Activated CD8-positive, alpha-beta T cell treated with anti-CD3 and anti-CD28 coated beads, Interleukin-2, amount 10 ng/mL, durations not matched to agents 7 days and 5 days (primary cell): Measurements from ENCODE around the gene RPS10. TPM values are rescaled to one million over a fixed set of nuclear protein-coding genes. Genes with fewer than 3 reads are reported as not detected.

Experiments
- ATAC-seq: fragments of 150-1000 bp; cut with Tn5 transposase; one replicate; pipeline ENCODE4 v1.10.0; 2021; ENCODE audit warnings: moderate library complexity
- CTCF ChIA-PET: fragments of 350-600 bp; sonication (Branson Sonifier 250); formaldehyde crosslinking; loops from one replicate; lab custom pipeline; 2021; ENCODE audit warnings: antibody characterized with exemption; lab: Charles Lee
- POLR2A ChIA-PET: fragments of 350-600 bp; sonication (Branson Sonifier 250); formaldehyde crosslinking; loops from one replicate; lab custom pipeline; 2021; ENCODE audit warnings: antibody characterized with exemption; lab: Charles Lee
- DNase-seq: peaks from one replicate; pipeline ENCODE4 v3.0.0-alpha.2; 2020
- H3K27ac Mint-ChIP-seq: one replicate; pipeline ENCODE4 v1.8.0; 2021; ENCODE audit warnings: mild to moderate bottlenecking, mixed read lengths
- H3K27me3 Mint-ChIP-seq: one replicate; pipeline ENCODE4 v1.8.0; 2021; ENCODE audit warnings: low read depth, mixed read lengths
- H3K36me3 Mint-ChIP-seq: one replicate; pipeline ENCODE4 v1.8.0; 2021; ENCODE audit warnings: low read depth, mixed read lengths
- H3K4me1 Mint-ChIP-seq: one replicate; pipeline ENCODE4 v1.8.0; 2021; ENCODE audit warnings: low read depth, mixed read lengths
- H3K4me3 Mint-ChIP-seq: one replicate; pipeline ENCODE4 v1.8.0; 2021; ENCODE audit warnings: mild to moderate bottlenecking, mixed read lengths
- H3K9me3 Mint-ChIP-seq: one replicate; pipeline ENCODE4 v1.8.0; 2022; ENCODE audit warnings: mixed read lengths; ENCODE audit not compliant: insufficient read depth
- total RNA-seq, 2 experiments: library from RNA; stranded (reverse); gene quantifications; one replicate each; pipeline ENCODE4 v1.2.3, GENCODE V29; 2021

RPS10 gene
- total RNA-seq, result 1,000 to 10,000 TPM; 1,272 to 1,289 TPM

DNA sequence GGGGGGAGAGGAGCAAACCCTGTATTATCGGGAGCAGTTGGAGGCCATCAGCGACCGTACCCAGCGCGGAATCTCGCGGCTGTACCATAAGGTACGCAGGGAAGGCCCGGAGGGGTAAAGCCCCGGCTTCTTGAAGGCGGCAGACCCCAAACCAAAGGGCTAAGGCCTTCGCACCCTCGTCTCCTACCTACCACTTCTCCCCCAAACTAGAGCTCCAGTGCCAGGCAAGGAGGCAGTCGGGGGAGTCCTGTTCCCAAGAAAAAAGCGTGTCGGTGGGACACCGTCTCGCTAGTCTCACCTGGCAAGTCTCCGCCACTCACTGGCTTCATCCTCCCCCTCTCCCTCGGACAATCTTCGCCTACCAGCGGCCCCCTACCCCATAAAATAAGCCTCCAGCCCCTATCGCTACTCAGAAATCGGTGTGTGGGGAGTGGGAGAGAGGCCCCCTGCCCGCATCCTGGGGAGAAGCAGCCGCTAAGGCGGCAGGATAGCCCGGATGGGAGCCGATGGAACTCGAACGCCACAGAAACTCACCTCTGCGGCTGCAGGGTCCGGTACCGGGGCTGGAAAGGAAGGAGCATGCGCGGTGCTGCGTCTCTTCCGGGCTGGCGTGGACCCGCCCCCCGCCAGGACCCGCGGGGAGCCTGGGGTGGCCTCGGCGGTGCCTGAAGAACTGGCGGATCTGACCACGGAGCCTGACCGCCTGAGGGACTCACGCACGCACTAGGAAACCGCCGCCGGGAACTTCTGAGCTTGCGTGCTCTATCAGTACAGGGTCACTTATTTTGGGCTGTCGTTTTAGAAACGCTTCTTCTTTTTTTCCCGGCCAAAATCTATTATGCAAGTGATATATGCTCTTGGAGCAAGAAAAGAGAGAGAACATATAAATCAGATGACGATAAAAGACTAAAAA is at the start of gene RPS10:
Gene RPS10, minus strand, starts transcription at position 572 of the 913 bp plus-strand sequence. CDS start 848 bp downstream, outside the sequence.
- peak within 1 kb of the TSS; percentile 98 for H3K27ac Mint-ChIP-seq
- peaks cover 43% of the 10 kb centered on the region for H3K36me3 Mint-ChIP-seq
- ATAC-seq (peak; percentile 95), DNase-seq (peak; percentile 91)
- H3K4me3 Mint-ChIP-seq, result peak within 1 kb of the TSS; percentile 99
- ChIA-PET POLR2A (interaction anchor here (0.6 to 2.7 kb wide), 16 partner anchors 11 to 637 kb away, joined by 3 to 16 read pairs (median 4); partner anchors contain the start of genes BLTP3A, HMGA1, LEMD2 and SMIM29), CTCF (interaction anchor here (1.0 to 6.4 kb wide), 6 partner anchors 10 to 270 kb away, joined by 3 to 39 read pairs (median 4); partner anchors contain the start of gene SMIM29)
- no peaks in the 10 kb centered on the region for H3K9me3 Mint-ChIP-seq
- H3K4me1 Mint-ChIP-seq, result peaks cover 35% of the 10 kb centered on the region
- H3K27me3 Mint-ChIP-seq, result peaks cover 8% of the 10 kb centered on the region

DNA sequence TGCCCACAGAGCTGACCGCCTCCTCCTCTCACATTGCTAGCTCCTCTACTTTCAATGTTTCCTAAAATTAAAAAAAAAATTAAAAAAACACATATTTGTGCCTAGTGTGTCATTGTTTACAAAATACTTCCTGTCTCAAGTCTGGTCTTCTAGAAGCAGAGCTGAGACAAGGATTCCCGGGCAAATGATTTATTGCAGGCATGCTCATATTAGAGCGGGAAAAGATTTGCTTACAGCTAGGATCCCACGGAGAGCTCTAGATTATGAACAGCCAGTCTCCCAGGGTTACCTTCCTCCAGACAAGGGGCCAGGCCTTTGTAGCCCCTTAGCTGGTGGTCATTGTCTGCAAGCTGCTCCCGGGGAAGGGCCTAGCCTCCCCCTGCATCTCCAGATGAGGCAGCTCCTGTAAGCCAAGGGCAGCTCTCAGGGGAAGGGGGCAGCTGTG is 49.4 kb upstream of the RPS10 start:
- ChIA-PET POLR2A (no interaction called here), CTCF (interaction anchor here (1.0 to 1.7 kb wide), 3 partner anchors 16 to 226 kb away, joined by 3 to 7 read pairs (median 5); no protein-coding TSS in a partner anchor)
- Mint-ChIP-seq H3K36me3 (no peaks in the 10 kb centered on the region), H3K27ac (no peak overlapping the region), H3K4me3 (no peak overlapping the region), H3K4me1 (no peaks in the 10 kb centered on the region), H3K27me3 (peaks cover 3% of the 10 kb centered on the region), H3K9me3 (peaks cover 3% of the 10 kb centered on the region)
- DNase-seq (no peak), ATAC-seq (no peak)

DNA sequence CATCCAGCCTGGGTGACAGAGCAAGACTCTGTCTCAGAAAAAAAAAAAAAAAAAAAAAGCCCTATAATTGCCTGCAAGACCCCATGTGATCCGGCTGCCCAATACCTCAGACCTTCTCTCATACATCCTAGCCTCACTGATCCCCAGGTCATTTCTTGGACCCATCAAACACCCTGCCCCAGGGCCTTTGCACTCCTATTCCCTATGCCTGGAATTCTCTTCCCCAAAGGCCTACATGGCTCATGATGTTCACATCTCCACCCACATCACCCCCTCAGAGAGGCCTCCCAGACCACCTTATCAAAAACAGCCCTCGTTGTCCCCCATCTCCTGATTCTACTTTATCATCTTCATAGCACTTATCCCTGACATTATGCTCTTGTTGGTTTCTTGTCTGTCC is 48.9 kb upstream of the RPS10 start:
- Mint-ChIP-seq H3K27ac (no peak overlapping the region), H3K36me3 (no peaks in the 10 kb centered on the region), H3K4me1 (no peaks in the 10 kb centered on the region), H3K9me3 (peaks cover 3% of the 10 kb centered on the region), H3K4me3 (no peak overlapping the region), H3K27me3 (peaks cover 3% of the 10 kb centered on the region)
- ATAC-seq (no peak), DNase-seq (no peak)
- CTCF ChIA-PET, result interaction anchor here (0.6 to 1.7 kb wide), 2 partner anchors 15 to 135 kb away, joined by 3 to 7 read pairs; no protein-coding TSS in a partner anchor
- POLR2A ChIA-PET, result no interaction called here

DNA sequence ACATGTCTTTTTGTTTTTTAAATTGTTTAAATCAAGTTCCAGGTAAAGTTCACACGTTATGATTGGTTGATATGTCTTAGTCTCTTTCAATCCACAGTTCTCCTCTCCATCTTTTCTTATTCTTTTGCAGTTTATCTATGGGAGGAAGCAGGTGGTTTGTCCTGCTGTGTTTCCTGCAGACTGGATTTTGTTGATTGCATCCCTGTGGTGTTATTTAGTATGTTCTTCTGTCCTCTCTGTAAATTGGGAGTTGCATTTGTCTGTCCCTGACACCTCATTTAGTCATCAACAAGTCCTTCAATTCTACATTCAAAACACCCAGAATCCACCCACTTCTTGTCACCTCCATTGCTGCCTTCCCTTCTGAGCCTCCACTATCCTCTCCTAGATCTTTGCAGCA is 48.1 kb upstream of the RPS10 start:
- Mint-ChIP-seq H3K27me3 (peaks cover 3% of the 10 kb centered on the region), H3K4me1 (no peaks in the 10 kb centered on the region), H3K9me3 (peaks cover 3% of the 10 kb centered on the region), H3K36me3 (no peaks in the 10 kb centered on the region), H3K4me3 (no peak overlapping the region), H3K27ac (no peak overlapping the region)
- ChIA-PET CTCF (interaction anchor here (0.6 to 1.7 kb wide), 2 partner anchors 14 to 134 kb away, joined by 3 to 7 read pairs; no protein-coding TSS in a partner anchor), POLR2A (no interaction called here)
- DNase-seq, result no peak
- ATAC-seq, result no peak

DNA sequence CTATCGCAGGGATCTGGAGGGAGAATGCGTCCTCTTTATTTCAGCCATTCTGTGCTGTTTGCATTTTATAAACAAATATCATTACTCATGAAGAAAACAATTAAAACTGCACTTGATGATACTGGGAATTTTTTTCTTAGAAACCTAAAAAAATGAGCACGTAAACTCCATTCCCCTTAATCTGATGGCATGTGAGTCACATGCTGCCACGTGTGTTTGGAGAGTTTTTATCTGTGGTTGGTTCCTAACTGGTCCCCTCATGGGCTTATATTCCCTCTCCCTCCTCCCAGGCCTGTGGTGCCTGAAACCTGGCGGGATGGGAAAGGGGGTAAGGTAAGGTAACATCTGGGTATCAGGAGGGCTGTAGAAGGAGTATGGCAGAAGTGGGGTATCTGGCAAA is 46.6 kb upstream of the RPS10 start:
- H3K9me3 Mint-ChIP-seq, result peaks cover 3% of the 10 kb centered on the region
- CTCF ChIA-PET, result no interaction called here
- DNase-seq (no peak), ATAC-seq (no peak)
- POLR2A ChIA-PET, result no interaction called here
- no peak overlapping the region for H3K4me3 Mint-ChIP-seq
- peaks cover 3% of the 10 kb centered on the region for H3K27me3 Mint-ChIP-seq
- H3K27ac Mint-ChIP-seq, result no peak overlapping the region
- H3K36me3 Mint-ChIP-seq, result no peaks in the 10 kb centered on the region
- H3K4me1 Mint-ChIP-seq, result no peaks in the 10 kb centered on the region

DNA sequence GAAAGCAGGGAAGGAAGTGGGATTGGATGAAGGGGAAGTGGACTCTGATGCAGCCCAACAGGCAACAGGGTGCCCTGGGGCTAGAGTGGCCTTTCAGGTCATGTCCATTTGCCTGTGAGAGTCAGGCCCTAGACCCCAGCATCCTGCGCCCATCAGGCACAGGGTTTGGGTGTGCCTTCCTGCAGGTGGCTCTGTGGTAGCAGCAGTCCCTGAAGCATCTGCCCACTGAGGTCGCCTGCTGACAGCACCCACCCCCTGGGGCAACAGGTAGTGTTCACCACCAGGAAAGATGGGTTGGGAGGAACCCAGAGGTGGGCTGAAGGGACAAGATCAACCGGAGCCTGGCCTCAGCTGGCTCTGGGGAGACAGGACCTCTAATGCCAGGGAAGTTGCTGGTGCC is 43.6 kb upstream of the RPS10 start:
- no peak overlapping the region for H3K4me3 Mint-ChIP-seq
- CTCF ChIA-PET, result interaction anchor here (2.4 kb wide), 1 partner anchor 9 kb away, joined by 11 read pairs; no protein-coding TSS in a partner anchor

DNA sequence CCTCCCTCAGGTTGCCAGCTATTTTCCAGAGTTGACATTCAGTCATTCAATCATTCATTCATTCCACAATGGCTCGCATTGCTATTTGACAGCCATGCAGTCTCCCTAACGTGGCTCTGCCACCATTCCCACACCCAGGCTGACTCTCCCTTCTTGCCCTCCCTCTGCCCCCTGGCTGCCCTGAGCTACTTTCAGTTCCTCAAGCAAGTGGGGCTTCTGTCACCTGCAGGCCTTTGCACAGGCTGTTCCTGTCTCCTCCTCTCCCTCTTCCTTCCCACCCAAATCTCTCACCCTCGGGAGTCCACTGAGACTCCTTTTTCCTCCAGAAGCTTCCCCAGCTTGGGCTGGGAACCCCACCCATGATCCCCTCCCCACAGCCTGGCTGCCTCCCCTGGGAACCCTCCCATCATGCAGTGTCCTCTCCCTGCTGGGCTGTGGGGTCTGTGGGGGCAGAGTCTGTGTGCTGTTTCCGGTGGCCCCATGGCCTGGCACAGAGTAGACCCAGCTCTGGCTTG is 42.6 kb upstream of the RPS10 start:
- POLR2A ChIA-PET, result no interaction called here
- peaks cover 20% of the 10 kb centered on the region for H3K27me3 Mint-ChIP-seq
- no peak overlapping the region for H3K4me3 Mint-ChIP-seq
- ATAC-seq (no peak), DNase-seq (no peak)
- no peaks in the 10 kb centered on the region for H3K9me3 Mint-ChIP-seq
- no peaks in the 10 kb centered on the region for H3K36me3 Mint-ChIP-seq
- no peak overlapping the region for H3K27ac Mint-ChIP-seq
- peaks cover 6% of the 10 kb centered on the region for H3K4me1 Mint-ChIP-seq
- CTCF ChIA-PET, result interaction anchor here (1.0 to 2.4 kb wide), 2 partner anchors 8 to 141 kb away, joined by 3 to 11 read pairs; no protein-coding TSS in a partner anchor

More for the DNA sequence above, 43.6 kb upstream of the RPS10 start:
- H3K9me3 Mint-ChIP-seq, result peaks cover 3% of the 10 kb centered on the region
- H3K27me3 Mint-ChIP-seq, result peaks cover 17% of the 10 kb centered on the region
- no peaks in the 10 kb centered on the region for H3K36me3 Mint-ChIP-seq
- H3K27ac Mint-ChIP-seq, result no peak overlapping the region
- no peak for ATAC-seq
- POLR2A ChIA-PET, result no interaction called here
- DNase-seq, result no peak
- H3K4me1 Mint-ChIP-seq, result peaks cover 6% of the 10 kb centered on the region

DNA sequence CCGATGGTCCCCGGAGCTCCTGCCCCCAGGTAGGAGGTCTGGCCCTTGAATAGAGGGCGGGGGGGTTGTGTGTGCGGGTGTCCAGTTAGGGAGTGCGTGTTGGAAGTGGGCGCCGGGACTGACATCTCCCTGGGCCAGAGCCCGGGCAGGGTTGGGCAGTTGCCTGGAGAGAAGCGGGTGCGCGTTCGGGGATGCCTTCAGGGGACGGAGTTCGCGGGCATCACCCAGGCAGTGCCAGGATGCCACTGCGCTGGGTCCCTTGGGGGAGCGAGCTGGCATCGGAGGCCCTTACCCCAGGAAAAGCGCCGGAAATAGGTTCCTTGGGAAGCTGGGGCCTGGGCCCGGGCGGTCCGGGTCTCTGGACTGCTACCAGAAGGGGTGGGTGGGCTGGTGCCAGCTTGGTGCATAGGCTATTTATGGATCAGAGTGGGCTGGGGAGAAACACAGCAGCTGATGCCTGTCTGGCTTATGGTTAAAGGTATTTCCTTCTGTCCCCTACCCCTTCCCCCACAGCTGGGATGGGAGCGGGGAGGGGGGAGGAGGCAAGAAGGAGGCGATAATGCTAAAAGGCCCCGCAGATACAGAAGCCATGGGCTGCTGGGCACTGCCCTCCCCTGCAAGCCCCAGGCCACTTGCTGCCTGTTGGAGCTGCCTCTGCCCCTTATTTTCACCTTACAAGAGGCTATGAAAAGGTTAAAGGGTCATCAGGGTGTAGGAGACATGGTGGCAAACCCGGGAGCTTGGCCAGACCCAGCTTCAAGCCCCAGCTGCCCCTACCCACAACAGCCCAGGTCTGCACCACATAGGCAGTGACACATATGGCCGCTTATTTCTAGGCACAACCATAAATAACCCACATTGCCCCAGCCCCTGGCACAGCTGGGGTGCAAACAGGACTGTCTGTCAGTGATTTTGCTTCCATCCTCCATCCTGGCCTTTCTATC is 40.6 kb upstream of the RPS10 start:
- Mint-ChIP-seq H3K27ac (no peak overlapping the region), H3K4me3 (peak overlapping the region; percentile 25), H3K27me3 (peaks cover 28% of the 10 kb centered on the region), H3K4me1 (peaks cover 6% of the 10 kb centered on the region), H3K36me3 (no peaks in the 10 kb centered on the region), H3K9me3 (no peaks in the 10 kb centered on the region)
- ChIA-PET CTCF (interaction anchor here (1.2 kb wide), 1 partner anchor 143 kb away, joined by 4 read pairs; no protein-coding TSS in a partner anchor), POLR2A (no interaction called here)
- DNase-seq (no peak), ATAC-seq (no peak)

DNA sequence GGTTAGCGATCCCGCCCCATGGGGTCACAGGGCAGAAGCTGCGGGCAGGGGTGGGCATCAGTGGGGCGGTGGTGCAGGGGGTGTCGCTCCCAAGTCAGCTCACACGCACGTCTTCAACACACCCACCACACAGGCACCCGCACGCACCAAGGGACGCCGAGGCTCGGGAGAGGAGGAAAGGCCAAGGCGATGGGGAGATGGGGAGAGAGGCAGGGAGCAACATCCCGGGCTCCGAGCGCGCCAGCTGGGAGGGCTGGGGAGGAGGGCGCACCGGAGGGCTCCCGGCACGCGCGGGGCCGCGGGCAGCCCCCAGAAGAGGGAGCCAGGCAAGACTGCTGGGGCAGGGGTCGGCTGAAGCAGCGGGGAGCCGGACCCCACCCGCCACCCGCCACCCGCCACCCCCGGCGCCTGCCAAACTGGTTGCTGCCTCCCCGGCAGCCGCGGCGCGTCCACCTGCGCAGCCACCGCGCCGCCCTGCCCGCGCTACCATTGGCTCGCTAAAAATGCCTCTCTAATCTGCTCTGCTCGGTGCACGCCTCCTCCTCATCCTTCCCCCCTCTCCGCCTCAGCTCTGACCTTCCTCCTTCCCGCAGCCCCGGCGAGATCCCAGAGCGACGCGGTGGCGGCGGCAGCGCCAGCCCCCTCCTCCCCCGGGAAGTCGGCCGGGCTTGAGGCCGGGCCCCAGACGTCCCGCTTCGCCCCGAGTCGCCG is 39.8 kb upstream of the RPS10 start, which contains the start of gene PACSIN1:
Gene PACSIN1, plus strand, starts transcription at position 546 of the 711 bp plus-strand sequence. CDS start 60,230 bp downstream, outside the sequence.
- no peaks in the 10 kb centered on the region for H3K36me3 Mint-ChIP-seq

DNA sequence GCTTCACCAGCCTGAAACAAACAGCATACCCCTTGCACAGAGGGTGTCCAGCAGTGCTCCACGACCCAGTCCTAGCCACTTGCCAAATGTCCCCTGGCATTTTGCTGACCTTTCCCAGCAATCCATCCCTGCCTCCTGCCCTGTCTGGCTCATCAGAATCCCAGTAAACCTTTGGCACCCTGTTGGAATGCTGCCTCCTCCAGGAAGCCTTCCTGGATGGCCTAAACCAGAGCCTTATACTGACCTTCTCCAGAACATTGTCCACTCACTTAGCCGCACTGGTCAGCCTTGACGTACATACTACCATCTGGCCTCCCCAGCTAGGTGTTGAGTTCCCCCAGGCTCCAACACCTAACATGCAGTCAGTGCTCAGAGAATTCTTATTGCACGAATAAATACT is 38.0 kb upstream of the RPS10 start:
- CTCF ChIA-PET, result no interaction called here
- H3K4me3 Mint-ChIP-seq, result no peak overlapping the region
- no peaks in the 10 kb centered on the region for H3K36me3 Mint-ChIP-seq
- H3K9me3 Mint-ChIP-seq, result no peaks in the 10 kb centered on the region
- POLR2A ChIA-PET, result no interaction called here
- peaks cover 28% of the 10 kb centered on the region for H3K27me3 Mint-ChIP-seq
- no peak for DNase-seq
- no peak for ATAC-seq
- no peak overlapping the region for H3K27ac Mint-ChIP-seq
- peaks cover 6% of the 10 kb centered on the region for H3K4me1 Mint-ChIP-seq

More for the DNA sequence above, 39.8 kb upstream of the RPS10 start, which contains the start of gene PACSIN1:
- peaks cover 6% of the 10 kb centered on the region for H3K4me1 Mint-ChIP-seq
- peaks cover 28% of the 10 kb centered on the region for H3K27me3 Mint-ChIP-seq
- H3K9me3 Mint-ChIP-seq, result no peaks in the 10 kb centered on the region
- POLR2A ChIA-PET, result no interaction called here
- H3K4me3 Mint-ChIP-seq, result peak within 1 kb of the TSS; percentile 51
- CTCF ChIA-PET, result interaction anchor here (1.0 kb wide), 1 partner anchor 144 kb away, joined by 3 read pairs; no protein-coding TSS in a partner anchor
- DNase-seq, result peak; percentile 31
- peak; percentile 78 for ATAC-seq
- H3K27ac Mint-ChIP-seq, result no peak within 1 kb of the TSS
